HG03432 (cell line): ENCODE results near the gene MOSPD3.
"Not testable (repeated sequence)": the region's sequence is repeated elsewhere in the genome, so short reads cannot be mapped to it uniquely, and the experiment has no call there.

Experiments
- ATAC-seq: cut with Tn5 transposase; IDR thresholded peaks from one replicate; pipeline ENCODE4 v1.9.1; 2021; ENCODE audit warnings: mild to moderate bottlenecking, moderate library complexity; ENCODE audit not compliant: unreplicated experiment

MOSPD3 gene, protein sequence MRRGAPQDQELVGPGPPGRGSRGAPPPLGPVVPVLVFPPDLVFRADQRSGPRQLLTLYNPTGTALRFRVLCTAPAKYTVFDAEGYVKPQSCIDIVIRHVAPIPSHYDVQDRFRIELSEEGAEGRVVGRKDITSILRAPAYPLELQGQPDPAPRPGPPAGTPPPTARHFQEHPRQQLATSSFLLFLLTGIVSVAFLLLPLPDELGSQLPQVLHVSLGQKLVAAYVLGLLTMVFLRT

DNA sequence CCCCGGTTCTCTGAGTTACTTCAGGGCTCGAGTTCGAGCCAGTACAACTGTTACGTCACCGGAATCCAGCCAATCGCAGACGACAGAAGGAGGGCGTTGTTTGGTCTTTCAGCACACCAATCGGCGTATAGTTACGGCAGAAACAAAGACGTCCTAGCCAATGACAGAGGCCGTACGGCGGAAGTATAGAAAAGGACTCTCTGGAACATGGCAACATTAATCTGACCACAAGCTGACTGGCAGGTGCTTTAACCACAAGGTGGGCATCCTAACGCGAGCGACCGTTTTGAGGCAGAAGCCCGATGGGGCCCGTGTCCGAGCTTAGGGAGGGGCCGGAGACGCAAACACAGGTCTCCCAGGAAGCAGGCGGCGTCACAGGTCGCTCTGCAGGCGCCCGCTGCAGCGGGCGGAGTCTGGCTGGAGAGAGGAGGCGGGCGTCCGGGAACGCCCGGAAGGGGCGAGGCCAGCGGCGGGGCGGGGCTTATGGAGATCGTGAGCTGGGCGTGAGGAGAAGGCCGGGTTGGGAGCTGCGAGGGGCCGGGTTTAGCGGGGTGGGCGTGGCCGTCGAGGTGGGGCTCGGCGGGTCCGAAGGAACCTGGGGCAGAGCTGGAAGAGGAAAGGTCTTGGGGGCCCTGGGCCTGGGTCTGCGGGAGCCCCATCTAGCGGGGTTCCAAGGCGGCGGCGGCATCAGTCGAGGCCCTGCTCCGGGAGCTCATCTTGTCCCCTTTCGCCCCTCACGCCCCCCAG, at the start of gene MOSPD3:
Gene MOSPD3 (plus strand): TSS at position 558 of the 747 bp plus-strand sequence. CDS start 252 bp downstream, outside the sequence.
- ATAC-seq: peak; percentile 92

DNA sequence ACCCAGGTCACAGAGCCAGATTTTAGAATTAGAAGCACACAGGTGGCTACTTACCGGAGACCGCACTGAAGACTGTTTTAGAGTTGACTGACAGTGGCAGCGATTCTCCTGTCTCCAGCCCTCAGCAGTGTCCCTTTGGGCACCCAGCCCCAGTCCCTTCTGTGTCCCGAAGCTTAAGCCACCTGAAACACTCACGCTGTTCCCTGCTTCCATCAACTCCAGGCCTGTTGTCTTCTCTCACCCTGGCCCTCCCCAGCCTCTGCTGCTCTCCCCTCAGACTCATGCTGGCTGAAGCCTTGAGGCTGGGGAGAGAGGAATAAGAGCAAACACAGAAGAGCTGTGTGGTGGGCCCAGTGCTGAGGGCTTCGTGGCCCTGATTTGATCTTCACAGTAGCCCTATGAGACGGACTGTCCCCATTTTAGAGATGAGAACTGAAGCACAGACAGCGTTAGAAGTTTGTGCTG, 49.2 kb upstream of the MOSPD3 start:
- no peak for ATAC-seq

DNA sequence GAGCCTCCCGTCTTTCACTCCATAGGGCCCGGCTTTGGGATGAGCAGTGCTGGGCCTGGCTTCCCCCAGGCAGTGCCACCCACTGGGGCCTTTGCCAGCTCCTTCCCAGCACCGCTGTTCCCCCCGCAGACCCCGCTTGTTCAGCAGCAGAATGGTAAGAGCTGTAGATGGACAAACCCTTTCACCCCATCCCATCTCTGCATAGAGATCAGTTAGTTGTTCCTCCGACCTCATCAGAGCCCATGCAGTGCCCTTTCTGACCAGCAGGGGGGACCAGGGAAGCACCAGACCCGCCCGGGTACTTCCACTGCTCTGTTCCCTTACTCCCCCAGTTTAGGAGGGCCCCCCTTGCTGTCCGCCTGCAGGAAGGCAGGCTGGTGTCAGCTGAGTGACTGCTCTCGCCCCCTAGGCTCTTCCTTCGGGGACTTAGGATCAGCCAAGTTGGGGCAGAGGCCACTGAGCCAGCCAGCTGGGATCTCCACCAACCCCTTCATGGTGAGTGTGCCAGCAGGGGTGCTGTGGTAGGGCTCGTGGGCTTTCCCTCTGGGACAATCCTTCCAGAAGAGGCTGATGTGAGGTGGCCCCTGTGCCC, 48.4 kb upstream of the MOSPD3 start:
- no peak for ATAC-seq

DNA sequence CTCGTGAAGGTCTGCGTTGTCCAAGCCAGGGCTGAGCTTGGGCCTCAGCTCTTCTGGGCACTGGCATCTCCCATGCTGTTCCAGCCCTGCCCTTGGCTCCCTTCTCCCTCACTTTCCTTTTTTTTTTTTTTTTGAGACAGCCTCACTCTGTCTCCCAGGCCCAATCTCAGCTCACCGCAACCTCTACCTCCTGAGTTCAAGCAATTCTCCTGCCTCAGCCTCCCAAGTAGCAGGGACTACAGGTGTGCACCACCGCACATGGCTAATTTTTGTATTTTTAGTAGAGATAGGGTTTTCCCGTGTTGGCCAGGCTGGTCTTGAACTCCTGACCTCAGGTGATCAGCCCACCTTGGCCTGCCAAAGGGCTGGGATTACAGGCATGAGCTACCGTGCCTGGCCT, 47.9 kb upstream of the MOSPD3 start:
- ATAC-seq: not testable (repeated sequence)

DNA sequence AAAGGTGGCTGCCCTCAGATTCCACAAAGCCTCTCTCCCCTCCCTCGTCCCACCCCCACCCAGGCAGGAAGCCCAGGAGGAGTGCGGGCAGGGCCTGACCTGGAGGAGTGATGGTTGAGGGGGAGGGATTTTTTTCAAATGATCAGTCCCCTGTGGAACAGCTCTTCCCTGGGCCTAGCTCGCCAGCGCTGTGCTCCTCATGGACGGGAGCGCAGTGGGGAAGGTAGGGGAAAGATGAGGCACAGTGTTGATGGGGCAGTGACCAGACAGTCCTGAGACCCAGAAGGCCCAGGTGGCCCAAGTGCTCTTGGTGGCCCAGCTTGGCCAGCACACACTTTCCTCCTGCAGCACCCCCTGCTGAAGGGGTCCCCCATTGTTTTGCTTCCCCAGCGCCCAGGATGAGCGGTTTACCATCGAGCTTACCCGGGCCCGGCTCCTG, 47.2 kb upstream of the MOSPD3 start:
- ATAC-seq: no peak

DNA sequence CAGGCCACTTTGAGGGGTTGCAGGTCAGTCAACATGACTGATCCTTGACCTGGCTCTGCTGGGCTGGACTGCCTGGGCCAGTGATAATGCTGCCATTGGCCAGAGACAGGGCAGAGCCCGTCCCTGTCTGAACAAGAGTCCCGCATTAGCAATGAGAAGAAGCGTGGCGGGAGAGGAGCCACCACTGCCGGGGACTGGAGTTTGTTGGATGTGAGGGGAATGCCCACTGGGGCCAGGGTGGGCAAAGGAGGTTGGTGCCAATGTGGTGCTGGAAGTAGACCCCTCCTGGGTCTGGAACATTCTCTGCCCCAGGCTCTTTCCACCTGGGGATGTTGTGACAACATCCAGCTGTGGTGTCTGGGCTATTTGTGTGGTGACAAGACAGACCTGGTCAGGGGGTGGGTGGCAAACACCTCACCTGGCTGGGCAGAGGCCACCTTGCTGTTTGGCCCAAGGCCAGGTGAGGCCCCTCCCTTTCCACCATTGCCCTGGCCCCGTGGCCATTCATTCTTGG, 46.3 kb upstream of the MOSPD3 start:
- ATAC-seq: no peak

- no peak for ATAC-seq
Measured at GRCh38 chr7:100567031-100567730, 45.2 kb upstream of the MOSPD3 start.

GRCh38 chr7:100567751-100568175, 44.6 kb upstream of the MOSPD3 start:
- no peak for ATAC-seq

DNA sequence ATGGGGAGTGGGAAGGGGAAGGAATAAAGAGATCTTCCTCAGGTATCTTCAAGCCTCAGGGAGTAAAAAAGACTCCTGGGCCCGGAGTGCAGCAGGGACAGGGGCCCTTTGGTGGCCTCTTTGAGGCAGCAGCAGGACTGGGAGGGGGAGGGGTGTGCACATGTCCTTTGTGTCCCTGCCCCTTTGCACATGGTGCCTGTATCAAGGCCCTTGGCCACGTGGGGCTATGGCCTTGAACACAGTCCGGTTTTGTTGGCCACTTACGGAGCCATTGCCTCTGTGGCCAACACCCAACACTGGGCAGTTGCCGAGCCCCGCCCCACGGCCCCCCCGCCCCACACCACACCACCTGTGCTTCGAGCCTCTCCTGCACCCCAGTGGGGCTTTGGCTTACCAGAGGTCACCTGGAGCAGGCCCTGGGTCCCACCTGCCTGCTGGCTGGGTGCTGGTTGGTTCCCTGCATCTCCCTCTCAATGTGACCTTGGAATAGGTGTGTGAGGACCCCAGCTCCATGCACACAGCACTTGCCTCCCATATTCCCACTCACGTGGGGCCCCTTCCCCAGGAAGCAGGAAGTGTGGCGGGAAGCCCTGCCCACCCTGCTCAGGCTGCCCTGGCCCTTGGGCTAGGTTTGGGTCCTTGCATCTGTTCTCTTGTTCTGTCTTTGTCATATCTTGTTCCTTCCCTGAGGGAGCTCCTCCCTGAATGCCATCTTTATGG, 44.0 kb upstream of the MOSPD3 start:
- no peak for ATAC-seq

- no peak for ATAC-seq
Measured at GRCh38 chr7:100568896-100569844, 43.2 kb upstream of the MOSPD3 start.

- ATAC-seq: no peak
Measured at GRCh38 chr7:100570954-100571828, 41.1 kb upstream of the MOSPD3 start.

GRCh38 chr7:100571829-100572116, 40.6 kb upstream of the MOSPD3 start:
- no peak for ATAC-seq

DNA sequence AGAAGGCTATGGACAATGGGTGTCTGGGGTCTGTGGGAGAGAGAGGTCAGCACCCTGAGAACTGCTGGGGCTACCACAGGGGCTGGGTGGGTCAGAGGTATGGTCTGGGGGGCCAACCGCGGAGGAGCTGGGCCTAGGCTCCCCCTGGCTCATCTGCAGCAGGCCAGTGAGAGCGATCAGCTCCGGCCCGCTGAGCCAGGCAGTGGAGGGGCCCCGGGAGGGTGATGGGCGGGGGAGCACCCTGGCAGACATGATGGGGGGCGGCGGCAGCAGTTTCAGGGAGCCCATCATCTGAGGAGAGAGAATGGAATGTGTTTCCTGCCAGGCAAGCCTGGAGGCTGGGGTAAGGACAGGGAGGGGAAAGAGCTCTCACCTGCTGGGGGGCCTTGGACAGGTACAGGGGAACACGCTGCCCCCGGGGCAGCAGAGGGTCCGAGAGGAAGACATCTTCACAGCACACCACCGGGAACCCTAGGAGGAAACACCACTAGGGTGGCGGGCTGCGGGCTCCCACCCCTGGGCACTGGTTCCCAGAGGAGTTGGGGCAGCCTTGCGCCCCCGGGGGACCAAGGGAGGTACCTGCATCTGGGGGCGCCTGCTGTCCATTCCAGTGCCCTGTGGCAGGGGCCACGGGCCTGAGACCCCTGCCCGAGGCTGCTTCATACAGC, 39.9 kb upstream of the MOSPD3 start:
- no peak for ATAC-seq

GRCh38 chr7:100572949-100573675, 39.2 kb upstream of the MOSPD3 start:
- ATAC-seq: no peak

DNA sequence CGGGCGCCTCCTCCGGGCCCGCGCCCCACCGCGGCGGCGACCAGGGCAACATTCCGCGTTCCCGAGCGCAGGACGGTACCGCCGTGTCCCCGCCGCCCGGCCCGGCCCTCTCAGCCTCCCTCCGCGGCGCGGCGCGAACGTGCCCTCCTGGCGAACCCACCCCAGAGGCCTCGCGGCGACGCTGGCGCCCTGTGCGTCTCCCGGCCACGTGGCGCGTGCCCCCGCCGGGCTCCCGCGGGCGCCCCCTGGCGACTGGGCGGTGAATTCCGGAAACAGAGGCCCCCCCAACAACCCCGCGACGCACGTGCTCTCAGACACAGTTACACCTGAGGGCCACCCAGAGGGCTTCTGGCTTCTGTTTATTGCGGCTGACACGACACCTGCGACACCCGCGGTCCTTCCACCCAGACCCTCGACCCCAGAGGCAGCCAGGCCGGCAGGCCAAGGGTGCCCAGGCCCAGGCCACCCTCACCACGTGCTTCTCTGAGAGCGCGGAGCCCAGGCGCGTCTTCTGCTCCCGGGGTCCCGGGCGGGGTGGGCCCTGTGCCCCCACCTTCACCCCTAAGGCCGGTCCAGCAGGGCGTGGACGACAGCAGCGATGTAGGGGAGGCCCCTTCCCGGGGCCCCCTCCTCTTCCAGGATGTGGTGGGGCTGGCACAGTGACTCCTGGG, 38.5 kb upstream of the MOSPD3 start, which contains the start of gene SAP25:
Gene SAP25 (minus strand): TSS at position 210 of the 671 bp plus-strand sequence. CDS start 158 bp downstream, at position 52.
- no peak for ATAC-seq

- no peak for ATAC-seq
Measured at GRCh38 chr7:100574362-100575205, 37.8 kb upstream of the MOSPD3 start.
